Esophagus squamous epithelium (tissue), 5 donors: ENCODE measurements around the gene IGLL5. TPM values are rescaled to one million over a fixed set of nuclear protein-coding genes. Genes with fewer than 3 reads are reported as not detected.

Experiments
- DNase-seq: peaks from one replicate; lab custom pipeline; 2025; lab: John Stamatoyannopoulos, UW
- H3K27ac ChIP-seq, 4 donors: fragments of 200-600 bp; sonication (generic); one replicate each; pipeline ENCODE4 v1.5.1; 2016 to 2019; ENCODE audit warnings: mild to moderate bottlenecking in 1 of 4
- H3K27me3 ChIP-seq, 4 donors: fragments of 200-600 bp; sonication (generic); 1 replicate in 3 of 4; 2 replicates in 1 of 4; pipeline versions ENCODE4 v1.5.1 to v1.6.0; 2017 to 2021; ENCODE audit warnings: antibody characterized with exemption in 1 of 4
- H3K36me3 ChIP-seq, 3 donors: fragments of 200-600 bp; sonication (generic); one replicate each; pipeline ENCODE4 v1.5.1; 2016 to 2019
- H3K4me1 ChIP-seq, 3 donors: fragments of 200-600 bp; sonication (generic); one replicate each; pipeline ENCODE4 v1.5.1; 2017 to 2019
- H3K4me3 ChIP-seq, 4 donors: fragments of 200-600 bp; sonication (generic); 1 replicate in 3 of 4; 2 replicates in 1 of 4; pipeline ENCODE4 v1.5.1; 2016 to 2019; ENCODE audit warnings: mild to moderate bottlenecking in 2 of 4, moderate library complexity in 1 of 4
- H3K9me3 ChIP-seq, 3 donors: fragments of 200-600 bp; sonication (generic); one replicate each; pipeline ENCODE4 v1.5.1; 2016 to 2019
- CTCF ChIP-seq, 6 experiments: fragments of 450-650 bp in 4 of 6; fragments of 200-600 bp in 2 of 6; sonication (generic) in 2 of 6; IDR thresholded peaks; one replicate each; pipeline ENCODE4 v1.5.1; 2016 to 2019; ENCODE audit warnings: antibody characterized with exemption in 6 of 6, mild to moderate bottlenecking in 4 of 6, moderate library complexity in 4 of 6
- POLR2A ChIP-seq, 4 donors: fragments of 450-650 bp; IDR thresholded peaks; one replicate each; pipeline ENCODE4 v1.6.1; 2017; ENCODE audit warnings: antibody characterized with exemption in 4 of 4, mild to moderate bottlenecking in 4 of 4, moderate library complexity in 3 of 4
- WGBS, 2 donors: methylation state at CpG; one replicate each; pipeline ENCODE4 v1.1.5; 2018; 5-methylcytosine and 5-hydroxymethylcytosine counted together
- intact Hi-C: fragments of 100-400 bp; cut with DNase I; formaldehyde crosslinking; loops from one replicate; pipeline ENCODE4 v1.15.0; 2022
- total RNA-seq, 4 donors: library from RNA; depleted of rRNA; stranded (reverse); fragments of >200 nt; gene quantifications; one replicate each; pipeline ENCODE4 v1.1.0, GENCODE V29; 2016
- donor health status: DM: yes; HTN: yes; CAD: no.

Gene IGLL5
- total RNA-seq, 4 donors from 2014 or later = 5.0 to 20.7 TPM; not detected in 2

- H3K4me1 ChIP-seq = no peaks in the 10 kb centered on the region
Measured at GRCh38 chr22:22884010-22884887, 3.4 kb upstream of the IGLL5 start.

GRCh38 chr22:22884888-22885840, 2.5 kb upstream of the IGLL5 start:
- whole genome bisulfite sequencing, 2 donors = 68 to 89% methylated on average over 3 to 5 of the region's 9 CpGs
- intact Hi-C loops = no loop called here

More at GRCh38 chr22:22884010-22884887, 3.4 kb upstream of the IGLL5 start:
- Histone ChIP-seq H3K4me3 (no peak overlapping the region), H3K27me3 (peaks cover 0 to 35% (median 0%) of the 10 kb centered on the region in 4 donors), H3K36me3 (no peaks in the 10 kb centered on the region), H3K27ac (no peak overlapping the region), H3K9me3 (no peaks in the 10 kb centered on the region)
- TF ChIP-seq POLR2A (IDR thresholded peaks at IDR 0.05) (no peak), CTCF (IDR thresholded peaks at IDR 0.05) (peak; percentile 36 to 71 (median 54))
- 0 to 11% methylated on average over 3 of the region's 3 CpGs for WGBS, 2 donors
- DNase-seq = no peak
- intact Hi-C loops = no loop called here

GRCh38 chr22:22886546-22886945, 1.1 kb upstream of the IGLL5 start:
- Histone ChIP-seq H3K4me1 (no peaks in the 10 kb centered on the region), H3K27ac (no peak overlapping the region), H3K4me3 (no peak overlapping the region), H3K36me3 (no peaks in the 10 kb centered on the region), H3K27me3 (peaks cover 0 to 32% (median 0%) of the 10 kb centered on the region in 4 donors), H3K9me3 (no peaks in the 10 kb centered on the region)
- WGBS, 2 donors = 80 to 94% methylated on average over 4 of the region's 4 CpGs
- TF ChIP-seq POLR2A (IDR thresholded peaks at IDR 0.05) (no peak), CTCF (IDR thresholded peaks at IDR 0.05) (no peak)
- DNase-seq = no peak
- intact Hi-C loops = no loop called here

More at GRCh38 chr22:22884888-22885840, 2.5 kb upstream of the IGLL5 start:
- Histone ChIP-seq H3K4me1 (no peaks in the 10 kb centered on the region), H3K27me3 (peaks cover 0 to 33% (median 0%) of the 10 kb centered on the region in 4 donors), H3K27ac (no peak overlapping the region), H3K9me3 (no peaks in the 10 kb centered on the region), H3K36me3 (no peaks in the 10 kb centered on the region), H3K4me3 (no peak overlapping the region)
- TF ChIP-seq CTCF (IDR thresholded peaks at IDR 0.05) = no peak
- no peak for DNase-seq

- H3K27me3 ChIP-seq = peaks cover 0 to 45% (median 0%) of the 10 kb centered on the region in 4 donors
- no peak for DNase-seq
- no peaks in the 10 kb centered on the region for H3K4me1 ChIP-seq
- intact Hi-C loops = no loop called here
- H3K36me3 ChIP-seq = no peaks in the 10 kb centered on the region
- WGBS, 2 donors = 60 to 69% methylated on average over 11 to 12 of the region's 13 CpGs
- H3K27ac ChIP-seq = peak overlapping the region in 1 of 4 donors; percentile 52
- TF ChIP-seq POLR2A (IDR thresholded peaks at IDR 0.05) = no peak
- no peak for TF ChIP-seq CTCF (IDR thresholded peaks at IDR 0.05)
- no peaks in the 10 kb centered on the region for H3K9me3 ChIP-seq
- H3K4me3 ChIP-seq = peak overlapping the region in 1 of 4 donors; percentile 23
Measured at GRCh38 chr22:22888571-22889353, 1.1 kb downstream of the IGLL5 start.
